ENCODE data around the gene SHROOM3.

DNA sequence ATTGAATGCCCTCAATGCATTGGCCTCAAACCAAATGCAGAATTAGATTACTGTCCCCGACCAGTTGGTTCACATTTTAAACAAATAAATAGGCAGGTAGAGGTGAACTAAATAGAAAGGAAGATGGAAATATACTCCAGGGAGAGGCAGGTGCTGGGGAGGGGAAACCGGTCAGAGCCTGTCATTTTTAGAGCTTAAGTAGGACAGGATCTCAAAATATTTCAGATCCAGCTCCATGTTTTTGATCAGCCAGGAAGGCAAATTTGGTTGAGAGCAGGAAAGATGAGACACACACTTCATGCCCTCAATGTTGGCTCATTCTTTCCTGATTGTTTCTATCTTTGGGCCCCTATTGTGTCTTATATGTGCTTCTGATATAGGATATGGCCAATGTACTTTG, 206.7 kb downstream of the SHROOM3 start:
- TF ChIP-seq, protein P1, sequence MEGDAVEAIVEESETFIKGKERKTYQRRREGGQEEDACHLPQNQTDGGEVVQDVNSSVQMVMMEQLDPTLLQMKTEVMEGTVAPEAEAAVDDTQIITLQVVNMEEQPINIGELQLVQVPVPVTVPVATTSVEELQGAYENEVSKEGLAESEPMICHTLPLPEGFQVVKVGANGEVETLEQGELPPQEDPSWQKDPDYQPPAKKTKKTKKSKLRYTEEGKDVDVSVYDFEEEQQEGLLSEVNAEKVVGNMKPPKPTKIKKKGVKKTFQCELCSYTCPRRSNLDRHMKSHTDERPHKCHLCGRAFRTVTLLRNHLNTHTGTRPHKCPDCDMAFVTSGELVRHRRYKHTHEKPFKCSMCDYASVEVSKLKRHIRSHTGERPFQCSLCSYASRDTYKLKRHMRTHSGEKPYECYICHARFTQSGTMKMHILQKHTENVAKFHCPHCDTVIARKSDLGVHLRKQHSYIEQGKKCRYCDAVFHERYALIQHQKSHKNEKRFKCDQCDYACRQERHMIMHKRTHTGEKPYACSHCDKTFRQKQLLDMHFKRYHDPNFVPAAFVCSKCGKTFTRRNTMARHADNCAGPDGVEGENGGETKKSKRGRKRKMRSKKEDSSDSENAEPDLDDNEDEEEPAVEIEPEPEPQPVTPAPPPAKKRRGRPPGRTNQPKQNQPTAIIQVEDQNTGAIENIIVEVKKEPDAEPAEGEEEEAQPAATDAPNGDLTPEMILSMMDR (IDR thresholded peaks at IDR 0.05), result no peak
- TF ChIP-seq POLR2AphosphoS5 (IDR thresholded peaks at IDR 0.05), result no peak
